ENCODE measurements around the gene PCSK2.

Gene PCSK2

GRCh38 chr20:17504898-17505635 lies 278.2 kb downstream of the PCSK2 start:
- TF ChIP-seq CTCF (IDR thresholded peaks at IDR 0.05; ENCODE audit: control extremely low read depth, extremely low read depth, low read depth, missing control alignments): peak; percentile 56
- POLR2A ChIA-PET: interaction anchor here (0.6 to 0.7 kb wide), 2 partner anchors 388 to 429 kb away, joined by 3 read pairs; no protein-coding TSS in a partner anchor
- CTCF ChIA-PET: interaction anchor here (0.6 to 4.4 kb wide), 46 partner anchors 8 to 876 kb away, joined by 3 to 28 read pairs (median 5); partner anchors contain the start of genes BFSP1 and RRBP1
- peak; percentile 73 for DNase-seq (ENCODE audit: extremely low spot score)

GRCh38 chr20:17505636-17506517 lies 279.0 kb downstream of the PCSK2 start:
- DNase-seq (ENCODE audit: extremely low spot score): no peak
- ChIA-PET CTCF (interaction anchor here (0.6 to 4.4 kb wide), 39 partner anchors 7 to 876 kb away, joined by 3 to 28 read pairs (median 5); partner anchors contain the start of gene BFSP1), POLR2A (interaction anchor here (0.6 kb wide), 1 partner anchor 907 kb away, joined by 3 read pairs; no protein-coding TSS in a partner anchor)
- TF ChIP-seq CTCF (IDR thresholded peaks at IDR 0.05; ENCODE audit: control extremely low read depth, extremely low read depth, low read depth, missing control alignments): no peak

- POLR2A ChIA-PET: interaction anchor here (0.6 kb wide), 1 partner anchor 906 kb away, joined by 3 read pairs; no protein-coding TSS in a partner anchor
Measured at GRCh38 chr20:17507032-17507431, 280.2 kb downstream of the PCSK2 start.

GRCh38 chr20:17507531-17507930 lies 280.7 kb downstream of the PCSK2 start:
- CTCF ChIA-PET: interaction anchor here (1.2 kb wide), 1 partner anchor 14 kb away, joined by 4 read pairs; no protein-coding TSS in a partner anchor
- DNase-seq (ENCODE audit: extremely low spot score): no peak
- TF ChIP-seq CTCF (IDR thresholded peaks at IDR 0.05; ENCODE audit: control extremely low read depth, extremely low read depth, low read depth, missing control alignments): no peak
- POLR2A ChIA-PET: no interaction called here

More at GRCh38 chr20:17507032-17507431, 280.2 kb downstream of the PCSK2 start:
- CTCF ChIA-PET: interaction anchor here (1.3 kb wide), 1 partner anchor 30 kb away, joined by 3 read pairs; no protein-coding TSS in a partner anchor
- TF ChIP-seq CTCF (IDR thresholded peaks at IDR 0.05; ENCODE audit: control extremely low read depth, extremely low read depth, low read depth, missing control alignments): no peak
- no peak for DNase-seq (ENCODE audit: extremely low spot score)

GRCh38 chr20:17508756-17509155 lies 281.9 kb downstream of the PCSK2 start:
- TF ChIP-seq CTCF (IDR thresholded peaks at IDR 0.05; ENCODE audit: control extremely low read depth, extremely low read depth, low read depth, missing control alignments): no peak
- no peak for DNase-seq (ENCODE audit: extremely low spot score)
- POLR2A ChIA-PET: no interaction called here
- CTCF ChIA-PET: interaction anchor here (0.8 to 1.2 kb wide), 2 partner anchors 13 to 430 kb away, joined by 3 to 4 read pairs; no protein-coding TSS in a partner anchor

- no peak for DNase-seq (ENCODE audit: extremely low spot score)
- CTCF ChIA-PET: interaction anchor here (0.8 to 1.8 kb wide), 2 partner anchors 12 kb away, joined by 3 to 8 read pairs; no protein-coding TSS in a partner anchor
- POLR2A ChIA-PET: no interaction called here
- TF ChIP-seq CTCF (IDR thresholded peaks at IDR 0.05; ENCODE audit: control extremely low read depth, extremely low read depth, low read depth, missing control alignments): no peak
Measured at GRCh38 chr20:17510548-17510947, 283.7 kb downstream of the PCSK2 start.

All from GM10248 (cell line).